NCI-H2029 treated with DMSO at 0.1 percent for 48 hours (cell line): ENCODE results near the gene RNASET2.

Experiments
- DNase-seq: peaks from one replicate; lab custom pipeline; 2025; lab: John Stamatoyannopoulos, UW

The RNASET2 gene

GRCh38 chr6:166956444-166957086, at the start of gene RNASET2:
Gene RNASET2, minus strand, starts transcription at chr6:166956550. Its CDS starts 368 bp downstream, at chr6:166956182.
- peak; percentile 81 for DNase-seq

- DNase-seq = no peak
Observed at GRCh38 chr6:167005350-167006159, 49.2 kb upstream of the RNASET2 start.

- no peak for DNase-seq
Observed at GRCh38 chr6:167000759-167001158, 44.4 kb upstream of the RNASET2 start.

- no peak for DNase-seq
Observed at GRCh38 chr6:166999884-167000253, 43.5 kb upstream of the RNASET2 start.

GRCh38 chr6:166999145-166999883, 43.0 kb upstream of the RNASET2 start, which contains the start of gene CEP43:
Gene CEP43, plus strand, starts transcription at chr6:166999397. Its CDS starts 16 bp downstream, at chr6:166999413.
- peak; percentile 86 for DNase-seq

- no peak for DNase-seq
Observed at GRCh38 chr6:166998256-166999144, 42.1 kb upstream of the RNASET2 start.

GRCh38 chr6:166997768-166998255, 41.5 kb upstream of the RNASET2 start:
- DNase-seq = no peak

GRCh38 chr6:166997348-166997747, 41.0 kb upstream of the RNASET2 start:
- DNase-seq = no peak

- DNase-seq = no peak
Observed at GRCh38 chr6:166996406-166996805, 40.1 kb upstream of the RNASET2 start.

- no peak for DNase-seq
Observed at GRCh38 chr6:166989427-166990032, 33.2 kb upstream of the RNASET2 start.

- no peak for DNase-seq
Observed at GRCh38 chr6:166988674-166989201, 32.4 kb upstream of the RNASET2 start.

GRCh38 chr6:166987930-166988329, 31.6 kb upstream of the RNASET2 start:
- DNase-seq = no peak

GRCh38 chr6:166987448-166987847, 31.1 kb upstream of the RNASET2 start:
- no peak for DNase-seq

GRCh38 chr6:166980738-166981137, 24.4 kb upstream of the RNASET2 start:
- DNase-seq = no peak

- no peak for DNase-seq
Observed at GRCh38 chr6:166977621-166978525, 21.5 kb upstream of the RNASET2 start.

- no peak for DNase-seq
Observed at GRCh38 chr6:166976636-166977035, 20.3 kb upstream of the RNASET2 start.

- DNase-seq = no peak
Observed at GRCh38 chr6:166972101-166972500, 15.8 kb upstream of the RNASET2 start.

GRCh38 chr6:166971271-166971670, 14.9 kb upstream of the RNASET2 start:
- no peak for DNase-seq

GRCh38 chr6:166970776-166971175, 14.4 kb upstream of the RNASET2 start:
- no peak for DNase-seq

GRCh38 chr6:166970091-166970490, 13.7 kb upstream of the RNASET2 start:
- no peak for DNase-seq
